Measurements from ENCODE around the gene NANP.
"Not testable (repeated sequence)": the region's sequence is repeated elsewhere in the genome, so short reads cannot be mapped to it uniquely, and the experiment has no call there.

The NANP gene, protein sequence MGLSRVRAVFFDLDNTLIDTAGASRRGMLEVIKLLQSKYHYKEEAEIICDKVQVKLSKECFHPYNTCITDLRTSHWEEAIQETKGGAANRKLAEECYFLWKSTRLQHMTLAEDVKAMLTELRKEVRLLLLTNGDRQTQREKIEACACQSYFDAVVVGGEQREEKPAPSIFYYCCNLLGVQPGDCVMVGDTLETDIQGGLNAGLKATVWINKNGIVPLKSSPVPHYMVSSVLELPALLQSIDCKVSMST

DNA sequence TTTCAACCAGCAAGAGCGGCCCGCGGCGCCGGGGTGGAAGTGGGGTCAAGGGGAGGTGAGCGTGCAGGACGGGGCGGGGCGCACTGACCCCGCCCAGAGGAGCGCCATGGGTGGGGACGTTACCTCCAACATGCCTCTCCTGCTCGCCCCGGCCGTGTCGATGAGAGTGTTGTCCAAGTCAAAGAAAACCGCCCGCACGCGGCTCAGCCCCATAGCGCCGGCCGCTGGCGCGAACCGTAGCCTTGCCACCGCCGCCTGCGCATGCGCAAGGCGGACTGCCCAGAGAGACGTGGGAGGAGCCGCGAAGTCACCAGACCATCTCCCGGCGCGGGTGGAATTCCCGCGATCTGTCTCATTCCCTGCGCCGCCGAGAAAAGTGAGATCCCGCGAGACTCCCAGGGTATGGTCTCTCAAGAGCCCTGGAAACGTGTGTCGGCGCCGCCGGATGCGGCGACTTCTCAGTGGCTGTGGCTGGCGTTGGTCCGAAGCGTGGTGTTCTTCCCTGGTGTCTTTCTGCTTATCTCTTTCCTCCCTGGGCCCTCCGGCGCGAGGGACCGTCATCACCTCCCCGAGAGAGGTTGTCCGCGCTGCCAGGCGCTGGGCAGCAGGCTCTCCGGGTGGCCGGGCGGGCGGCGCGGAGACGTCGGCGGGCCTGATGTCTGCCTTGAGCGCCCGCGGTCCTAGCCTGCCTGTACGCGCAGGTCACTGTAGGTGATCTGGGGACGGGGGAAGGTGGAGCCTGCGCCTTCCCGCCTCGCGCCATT is at the start of gene NANP:
NANP (minus strand) TSS at position 279 of the 764 bp plus-strand sequence; CDS start at position 213, 66 bp downstream.
- DNase-seq: peak; percentile 98

DNA sequence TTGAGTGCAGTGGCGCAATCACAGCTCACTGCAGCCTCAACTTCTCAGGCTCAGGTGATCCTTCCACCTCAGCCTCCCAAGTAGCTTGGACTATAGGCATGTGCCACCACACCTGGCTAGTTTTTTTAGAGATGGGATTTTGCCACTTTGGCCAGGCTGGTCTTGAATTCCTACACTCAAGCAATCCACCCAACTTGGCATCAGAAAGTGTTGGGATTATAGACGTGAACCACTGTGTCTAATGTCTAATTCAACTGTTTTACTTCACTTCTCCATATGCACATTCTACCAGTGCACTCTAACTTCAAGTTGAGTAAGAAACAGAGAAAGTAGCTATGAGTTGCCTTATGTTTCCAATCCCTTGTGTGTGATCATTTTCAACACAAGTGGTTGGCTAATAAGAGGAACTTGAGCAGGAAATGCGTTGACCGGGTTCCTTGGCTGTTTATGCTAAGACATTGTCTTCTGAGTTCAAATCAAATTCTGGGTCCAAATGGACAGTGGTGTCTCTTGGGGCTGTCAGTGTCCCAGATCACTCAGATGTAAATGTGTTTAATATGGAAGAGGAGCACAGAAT is 48.9 kb upstream of the NANP start:
- DNase-seq: no peak

DNA sequence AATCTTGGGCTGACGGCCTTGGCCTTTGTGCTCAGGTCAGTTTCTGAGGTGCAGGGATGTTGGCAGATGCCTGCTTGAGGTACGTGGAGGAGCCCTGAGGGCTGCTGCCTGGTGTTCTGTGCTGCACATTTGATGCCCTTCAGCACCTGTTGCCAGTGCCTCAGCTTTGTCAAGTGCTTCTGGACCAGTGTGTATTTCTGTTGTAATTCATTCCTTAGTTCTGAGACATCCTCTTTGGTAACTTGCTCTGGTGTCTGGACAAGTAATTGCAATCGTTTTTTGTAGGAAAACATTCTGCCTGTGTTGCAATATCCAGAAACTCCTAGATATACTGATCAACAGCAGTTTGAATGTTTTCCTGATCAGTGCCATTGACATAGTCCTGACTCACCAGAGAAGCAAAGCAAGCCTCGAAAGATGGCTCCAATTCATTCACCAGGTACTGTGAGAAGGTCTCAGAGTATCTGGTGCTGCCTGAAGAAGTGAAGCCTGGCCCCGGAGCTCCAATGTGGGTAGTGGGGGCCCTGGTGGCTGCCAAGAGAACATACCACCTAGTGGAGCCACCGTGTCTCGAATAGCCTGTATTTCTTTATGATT is 46.1 kb upstream of the NANP start:
- DNase-seq: no peak

DNA sequence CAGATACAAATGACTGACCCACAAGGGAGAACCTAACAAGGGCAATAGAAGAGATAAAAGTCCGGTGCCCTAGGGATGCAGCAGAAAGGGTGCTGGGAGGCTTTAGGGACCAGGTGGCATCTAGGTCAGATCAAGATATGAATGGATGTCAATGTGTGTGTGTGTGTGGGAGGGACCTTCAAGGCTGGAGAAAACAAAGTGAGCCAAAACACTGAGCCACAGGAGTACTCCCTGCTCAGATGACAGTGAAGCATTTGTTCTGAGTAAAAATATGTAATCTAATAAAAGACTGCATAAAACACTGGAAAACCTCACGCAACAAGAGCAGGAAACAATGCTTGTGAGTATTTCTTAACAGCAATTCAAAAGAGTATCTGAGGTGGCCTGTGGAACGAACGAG is 44.6 kb upstream of the NANP start:
- no peak for DNase-seq

DNA sequence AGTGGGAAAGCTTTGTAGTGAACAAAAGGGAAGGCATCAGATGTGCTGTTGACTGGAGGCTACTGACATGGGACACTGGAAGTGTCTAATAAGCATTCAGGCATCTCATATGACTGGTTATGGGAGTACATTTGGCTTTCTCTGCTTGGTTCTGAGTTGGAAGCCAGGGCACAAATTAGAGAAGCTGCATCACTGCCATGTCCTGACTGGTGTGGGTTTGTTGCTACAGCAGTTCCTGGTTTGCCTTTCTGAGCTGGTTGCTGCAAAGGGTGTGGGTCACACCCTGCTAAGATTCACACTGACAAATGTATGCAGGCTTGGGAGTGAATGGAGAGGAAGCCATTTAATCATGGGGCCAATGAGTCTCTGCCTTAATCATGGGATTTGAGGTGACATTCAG is 36.2 kb upstream of the NANP start:
- DNase-seq: no peak

DNA sequence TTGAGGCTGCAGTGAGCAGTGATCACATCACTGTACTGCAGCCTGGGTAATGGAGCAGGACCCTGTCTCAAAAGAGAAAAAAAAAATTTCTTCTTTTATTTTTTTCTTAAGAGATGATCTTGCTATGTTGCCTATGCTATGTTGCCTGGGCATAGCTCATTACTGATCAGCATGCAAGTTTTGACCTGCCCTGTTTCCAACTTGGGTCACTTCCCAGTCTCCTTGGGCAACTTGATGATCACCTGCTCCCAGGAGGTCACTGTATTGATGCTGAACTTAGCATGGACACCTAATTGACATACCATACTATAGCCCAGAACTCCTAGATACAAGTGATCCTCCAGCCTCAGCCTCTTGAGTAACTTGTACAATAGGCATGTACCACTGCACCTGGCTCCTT is 30.7 kb upstream of the NANP start:
- no peak for DNase-seq

DNA sequence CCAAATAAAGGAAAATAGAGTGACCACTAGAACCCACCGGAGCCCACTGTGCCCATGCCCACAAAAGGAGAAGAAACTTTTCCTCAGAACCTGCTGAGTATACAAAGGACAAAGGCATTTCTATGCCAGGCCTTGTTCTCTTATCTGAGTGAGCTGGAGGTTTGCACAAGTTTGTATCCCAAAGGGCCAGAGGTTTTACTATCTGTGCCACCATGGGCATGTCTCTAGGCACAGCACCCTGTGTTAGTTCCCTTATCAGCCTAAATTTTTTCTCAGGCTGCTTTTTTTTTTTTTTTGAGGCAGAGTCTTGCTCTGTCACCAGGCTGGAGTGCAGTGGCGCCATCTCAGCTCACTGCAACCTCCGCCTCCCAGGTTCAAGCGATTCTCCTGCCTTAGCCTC is 29.1 kb upstream of the NANP start:
- DNase-seq: not testable (repeated sequence)

DNA sequence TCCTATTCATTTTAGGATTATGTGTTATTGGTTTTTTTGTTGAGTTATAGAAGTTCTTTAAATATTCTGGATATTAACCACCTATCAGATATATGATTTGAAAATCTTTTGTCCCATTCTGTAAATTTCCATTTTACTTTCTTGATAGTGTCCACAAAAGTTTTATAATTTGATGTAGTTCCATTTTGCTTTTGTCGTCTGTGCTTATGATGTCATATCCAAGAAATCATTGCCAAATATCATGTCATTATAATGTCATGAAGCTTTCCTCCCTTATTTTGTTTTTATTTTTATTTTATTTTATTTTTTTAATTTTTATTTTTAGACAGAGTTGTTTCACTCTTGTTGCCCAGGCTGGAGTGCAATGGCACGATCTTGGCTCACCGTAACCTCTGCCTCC is 21.0 kb upstream of the NANP start:
- no peak for DNase-seq

DNA sequence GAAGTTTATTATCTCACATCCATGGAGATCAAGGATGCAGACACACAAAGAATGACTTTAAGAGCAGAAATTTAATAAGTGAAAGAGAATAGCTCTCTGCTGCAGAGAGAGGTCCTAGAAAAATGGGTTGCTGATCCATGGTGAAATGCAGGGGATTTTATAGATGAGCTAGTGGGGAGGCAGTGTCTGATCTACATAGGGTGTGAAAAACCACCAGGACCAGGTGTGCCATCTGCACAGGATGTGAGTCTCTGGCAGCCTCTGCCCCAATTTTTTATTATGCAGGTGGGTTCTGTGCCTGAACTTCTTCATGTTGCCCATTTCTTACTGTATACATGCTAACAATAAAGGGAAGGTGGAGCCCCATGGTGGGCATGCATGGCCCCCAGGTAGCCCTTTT is 19.9 kb upstream of the NANP start:
- no peak for DNase-seq

DNA sequence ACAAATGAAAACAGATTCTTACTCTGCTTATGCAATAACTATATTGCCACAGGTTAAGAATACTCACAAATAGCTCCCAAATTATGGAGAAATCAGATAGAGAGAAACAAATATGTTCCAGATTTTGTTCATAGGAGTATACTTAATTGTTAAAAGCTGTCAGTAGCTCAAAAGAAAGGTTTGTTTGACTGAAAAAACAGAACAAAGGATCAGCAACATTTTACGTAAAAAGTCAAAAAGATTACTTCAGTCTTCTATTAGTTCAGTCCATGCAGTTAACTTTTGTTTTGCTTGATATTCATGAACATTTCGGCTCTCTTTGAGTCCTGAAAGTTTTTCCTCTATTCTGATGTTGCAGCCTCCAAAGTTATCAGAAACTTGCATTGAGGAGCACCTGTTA is 13.4 kb upstream of the NANP start:
- DNase-seq: no peak

DNA sequence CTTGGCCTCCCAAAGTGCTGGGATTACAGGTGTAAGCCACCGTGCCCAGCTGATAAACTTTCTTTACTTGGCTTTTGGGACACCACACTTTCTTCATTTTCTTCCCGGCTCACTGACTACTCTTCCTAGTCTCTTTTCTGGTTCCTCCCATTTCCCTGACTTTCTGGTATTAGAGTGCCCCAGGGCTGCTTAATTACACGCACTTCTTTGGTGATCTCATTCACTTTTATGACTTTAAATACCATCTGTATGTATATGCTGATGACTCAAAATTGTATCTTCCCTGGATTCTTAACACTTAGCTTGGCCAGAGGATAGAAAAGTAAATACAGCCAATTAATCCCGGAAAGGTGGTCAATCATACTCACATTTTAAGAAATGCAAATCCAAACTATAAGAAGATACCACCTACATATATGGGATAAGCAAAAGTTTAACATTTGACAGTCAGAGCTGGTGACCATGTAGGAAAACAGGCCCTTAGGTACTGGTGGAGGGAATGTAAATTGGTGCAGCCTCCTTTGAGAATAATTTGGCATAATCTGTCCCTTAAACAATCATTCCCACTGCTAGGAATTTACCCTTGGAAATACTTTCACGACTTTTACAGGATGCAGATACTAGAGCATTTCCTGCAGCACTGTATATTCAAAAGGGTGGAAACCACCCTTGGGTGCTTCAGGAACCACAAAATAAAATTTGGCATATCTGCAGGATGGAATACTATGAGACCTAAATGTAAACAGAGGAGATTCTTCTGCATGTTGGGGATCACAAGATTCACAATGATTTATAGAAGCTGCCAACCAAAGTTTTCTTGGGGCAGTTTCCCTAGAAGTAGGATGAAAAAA is 9.4 kb upstream of the NANP start:
- DNase-seq: no peak

DNA sequence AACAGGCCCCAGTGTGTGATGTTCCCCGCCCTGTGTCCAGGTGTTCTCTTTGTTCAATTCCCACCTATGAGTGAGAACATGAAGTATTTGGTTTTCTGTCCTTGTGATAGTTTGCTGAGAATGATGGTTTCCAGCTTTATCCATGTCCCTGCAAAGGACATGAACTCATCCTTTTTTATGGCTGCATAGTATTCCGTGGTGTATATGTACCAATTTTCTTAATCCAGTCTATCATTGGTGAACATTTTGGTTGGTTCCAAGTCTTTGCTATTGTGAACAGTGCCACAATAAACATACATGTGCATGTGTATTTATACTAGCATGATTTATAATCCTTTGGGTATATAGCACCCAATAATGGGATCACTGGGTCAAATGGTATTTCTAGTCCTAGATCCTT is 6.8 kb upstream of the NANP start:
- DNase-seq: not testable (repeated sequence)

DNA sequence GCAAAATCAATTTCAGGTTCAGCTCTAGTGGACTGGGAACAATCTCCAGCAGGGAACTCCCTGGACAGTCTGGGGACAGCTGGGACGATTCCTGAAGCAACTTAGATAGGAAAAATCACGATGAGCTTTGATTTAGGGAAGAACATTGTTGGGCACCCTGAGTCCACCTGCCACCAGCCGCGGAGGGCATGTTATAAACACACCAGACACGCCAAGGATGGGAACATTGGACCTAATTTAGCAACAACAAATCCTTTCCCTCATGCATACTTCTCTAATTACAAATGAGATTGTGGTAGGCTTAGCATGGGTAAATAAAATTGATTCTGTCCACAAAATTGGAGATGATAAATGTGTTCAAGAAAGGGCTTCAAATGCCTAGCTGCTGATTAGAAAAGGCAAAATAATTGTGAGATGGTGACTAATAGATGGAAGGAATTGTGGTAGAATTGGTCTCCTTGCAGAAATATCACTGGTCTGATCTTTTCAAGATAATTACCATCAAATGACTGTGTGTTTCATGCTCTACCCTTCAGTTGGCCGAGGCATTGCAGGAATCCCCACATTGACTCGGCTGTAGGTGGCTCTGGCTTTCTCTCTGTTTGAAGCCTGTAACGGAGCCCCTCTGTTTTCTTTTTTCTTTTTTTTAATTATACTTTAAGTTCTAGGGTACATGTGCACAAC is 6.1 kb upstream of the NANP start:
- DNase-seq: no peak

DNA sequence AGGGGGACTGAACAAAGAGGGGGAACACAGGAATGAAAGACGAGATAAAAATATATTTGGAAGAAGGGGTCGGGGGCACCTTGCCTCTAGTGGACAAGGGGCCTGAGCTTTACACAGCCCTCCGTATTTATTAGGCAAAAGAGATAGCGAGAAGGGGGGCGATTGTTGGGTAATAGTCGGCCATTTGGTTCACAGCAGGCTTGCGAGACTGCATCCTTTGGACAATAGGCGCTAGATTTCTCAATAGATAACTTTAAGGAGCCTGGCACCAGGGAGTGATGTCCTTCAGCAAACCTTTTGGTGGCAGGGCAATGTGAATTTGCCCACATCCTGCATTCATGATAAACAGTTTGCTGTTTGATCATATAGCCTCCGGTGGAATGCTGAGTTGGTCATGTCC is 3.0 kb upstream of the NANP start:
- DNase-seq: no peak

DNA sequence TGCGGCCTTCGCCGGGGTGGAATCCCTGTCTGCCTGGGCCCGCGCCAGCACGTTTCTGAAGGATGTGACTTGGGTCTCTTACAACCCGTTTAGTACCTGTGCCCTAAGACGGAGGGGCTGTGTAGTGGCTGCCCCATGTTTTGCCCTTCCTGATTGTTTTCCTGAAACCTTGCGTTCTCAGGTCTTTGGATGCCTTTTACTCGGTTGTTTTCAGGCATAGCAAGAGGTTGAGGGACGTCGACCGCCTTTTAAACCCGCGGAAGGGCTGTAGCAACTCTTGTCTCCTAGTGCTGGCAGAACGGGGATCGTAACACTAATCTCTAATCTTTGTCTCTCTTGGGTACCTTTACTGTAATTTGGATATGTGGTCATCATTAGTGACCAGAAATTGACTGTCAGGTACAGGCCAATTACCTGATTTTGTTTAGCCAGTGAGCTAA is 706 bp upstream of the NANP start:
- DNase-seq: no peak

DNA sequence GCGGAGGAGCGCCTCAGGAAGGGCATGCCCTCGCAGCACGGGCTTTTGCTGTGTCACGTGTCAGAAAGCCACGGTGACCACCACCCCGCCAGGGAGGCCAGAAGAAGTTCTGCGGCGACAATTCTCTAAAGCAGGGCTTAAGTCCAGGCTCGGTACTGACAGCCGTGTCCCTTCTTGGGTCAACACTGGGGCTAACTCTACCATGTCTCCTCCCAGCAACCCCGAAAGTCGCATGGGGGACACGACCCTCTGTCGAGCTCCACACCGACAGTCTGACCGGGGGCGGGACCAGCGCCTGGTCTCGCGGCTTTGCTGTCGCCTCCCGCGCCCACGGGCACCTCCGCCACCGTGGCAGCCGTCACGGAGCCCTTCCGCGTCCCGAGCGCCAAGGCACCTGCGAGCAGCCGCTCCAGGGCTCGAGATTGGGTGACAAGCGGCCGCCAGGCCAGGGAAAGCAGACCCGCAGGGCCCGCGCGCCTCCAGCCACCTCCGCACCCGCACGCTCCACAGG is 534 bp downstream of the NANP start:
- peak; percentile 57 for DNase-seq

DNA sequence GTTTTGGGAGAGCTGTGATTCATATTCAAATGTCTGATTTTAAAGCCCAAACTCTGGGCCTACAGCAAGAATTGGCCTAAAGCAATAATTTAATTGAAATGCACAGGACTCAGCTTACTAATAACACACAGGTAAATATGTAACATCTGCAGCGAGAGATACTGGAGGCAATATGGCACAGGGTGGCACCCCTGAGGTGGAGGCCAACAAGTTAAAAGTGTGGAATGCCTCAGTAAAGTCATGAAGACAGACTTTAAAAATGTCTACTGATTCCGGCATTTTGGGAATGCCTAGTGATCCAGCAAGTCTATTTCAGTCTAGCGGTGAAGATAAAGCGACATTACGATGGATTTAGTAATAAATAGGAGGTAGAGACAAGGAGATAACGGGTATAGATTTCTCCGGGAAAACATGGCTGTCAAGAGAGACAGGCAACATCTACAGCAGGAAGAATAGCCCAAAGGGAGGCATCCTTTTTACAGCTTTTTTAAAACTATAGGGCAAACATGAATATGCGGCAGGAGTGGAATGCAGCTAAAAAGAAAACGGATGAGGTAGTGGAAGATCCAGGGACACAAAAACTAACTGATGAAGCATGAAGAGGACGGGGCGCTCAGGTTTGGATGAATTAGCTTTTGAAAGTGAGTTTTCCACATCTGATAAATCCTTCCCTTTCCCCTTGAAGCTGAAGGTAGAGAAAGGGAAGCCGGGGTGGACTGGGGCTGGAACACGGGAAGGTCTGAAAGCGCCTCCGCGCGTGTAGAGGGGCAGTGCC is 1.2 kb downstream of the NANP start:
- DNase-seq: no peak

DNA sequence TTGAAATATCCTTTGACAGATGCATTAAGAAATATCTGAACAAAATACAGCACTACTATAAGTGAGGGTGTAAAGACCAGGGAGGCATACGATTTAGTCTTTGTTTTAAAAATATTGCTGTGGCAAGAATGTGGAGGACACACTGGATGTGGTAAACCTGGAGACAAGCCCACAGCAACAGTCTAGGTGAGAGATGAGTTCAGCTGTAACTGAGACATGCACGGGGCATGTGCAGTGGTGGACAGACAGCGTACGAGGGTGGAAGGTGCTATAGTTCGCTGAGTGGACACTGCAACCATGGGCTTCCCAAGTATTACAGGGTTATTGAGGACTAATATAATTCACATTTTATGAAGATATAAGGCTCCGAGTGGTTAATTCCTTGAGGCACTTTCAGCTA is 1.8 kb downstream of the NANP start:
- DNase-seq: no peak

DNA sequence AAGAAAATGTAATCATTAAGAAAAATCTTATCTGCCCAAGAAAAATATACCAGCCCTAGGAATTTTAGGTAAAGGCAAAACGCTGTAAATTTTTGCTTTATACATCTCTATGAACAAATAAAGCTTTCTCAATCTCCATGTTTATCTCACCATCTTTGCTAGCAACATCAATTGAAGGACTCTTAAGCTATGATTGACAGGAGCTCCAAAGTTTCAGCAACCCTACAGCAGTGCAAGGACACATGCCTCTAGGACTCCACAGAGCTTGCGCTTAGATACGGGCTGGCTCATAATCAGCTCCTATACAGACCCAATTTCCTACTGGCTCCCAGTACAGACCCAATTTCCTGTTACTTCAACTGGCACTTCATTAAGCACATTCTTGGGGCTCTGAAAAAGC is 4.3 kb downstream of the NANP start:
- no peak for DNase-seq

DNA sequence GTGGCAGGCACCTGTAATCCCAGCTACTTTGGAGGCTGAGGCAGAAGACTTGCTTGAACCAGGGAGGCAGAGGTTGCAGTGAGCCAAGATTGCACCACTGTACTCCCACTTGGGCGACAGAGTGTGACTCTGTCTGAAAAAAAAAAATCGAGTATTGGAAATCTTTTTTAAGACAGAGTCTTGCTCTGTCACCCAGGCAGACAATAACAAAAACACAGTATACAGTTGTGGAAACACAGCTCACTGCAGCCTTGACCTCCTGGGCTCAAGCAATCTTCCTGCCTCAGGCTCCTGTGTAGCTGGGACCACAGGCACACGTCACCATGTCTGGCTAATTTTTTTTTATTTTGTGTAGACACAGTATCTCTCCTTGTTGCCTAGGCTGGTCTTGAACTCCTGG is 15.0 kb downstream of the NANP start:
- DNase-seq: no peak

DNA sequence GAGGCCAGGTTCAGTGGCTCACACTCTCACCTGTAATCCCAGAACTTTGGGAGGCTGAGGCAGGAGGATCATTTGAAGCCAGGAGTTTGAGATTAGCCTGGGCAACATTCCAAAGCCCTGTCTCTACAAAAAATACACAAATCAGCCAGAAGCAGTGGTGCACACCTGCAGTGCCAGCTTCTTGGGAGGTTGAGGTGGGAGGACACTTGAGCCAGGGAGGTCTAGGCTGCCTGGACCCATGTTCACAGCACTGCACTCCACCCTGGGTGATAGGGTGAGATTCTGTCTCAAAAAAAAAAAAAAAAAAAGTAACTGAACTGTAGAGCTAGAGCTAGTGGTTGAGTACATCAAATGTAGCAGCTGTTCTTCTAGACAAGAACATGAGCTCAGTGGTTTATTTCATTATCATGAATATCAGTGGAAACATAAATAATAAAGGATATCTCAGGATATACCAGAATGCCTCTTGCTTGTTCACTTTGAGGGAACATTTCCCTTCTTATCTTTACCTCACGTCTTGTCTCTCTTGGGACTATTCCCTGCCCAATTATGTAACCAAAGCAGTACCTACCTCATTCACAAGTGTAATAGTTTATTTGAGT is 17.6 kb downstream of the NANP start:
- DNase-seq: no peak
